GM12878 (cell line): Measurements from ENCODE around the gene MSH4. TPM values are rescaled to one million over a fixed set of nuclear protein-coding genes. Genes with fewer than 3 reads are reported as not detected.
A peak's percentile ranks its signal among the peaks of the same experiment; 100 is the strongest.

ENCODE experiments used
- ATAC-seq: fragments of 200-7000 bp; cut with Tn5 transposase; 3 replicates; pipeline ENCODE4 v1.9.1; 2020; ENCODE audit warnings: mild to moderate bottlenecking, moderate library complexity
- BruUV-seq: library from RNA; stranded (reverse); fragments of 400-500 nt; replicated peaks from 2 replicates; lab custom pipeline; 2021; lab: Mats Ljungman, UMichigan
- CTCF ChIA-PET: fragments of 300-600 bp; sonication (Branson Sonifier 250); formaldehyde crosslinking; extraction: SDS; loops from one replicate; lab custom pipeline; 2021; ENCODE audit warnings: inconsistent platforms; lab: Yijun Ruan, JAX
- POLR2A ChIA-PET: fragments of 350-600 bp; formaldehyde crosslinking; extraction: SDS; loops from one replicate; lab custom pipeline; 2021; ENCODE audit warnings: inconsistent platforms; lab: Charles Lee
- RAD21 ChIA-PET: fragments of 300-600 bp; sonication (Branson Sonifier 250); formaldehyde crosslinking; loops from one replicate; lab custom pipeline; 2023; ENCODE audit warnings: antibody characterized with exemption; ENCODE audit not compliant: unreplicated experiment; lab: Charles Lee
- SMC1A ChIA-PET: fragments of 300-600 bp; sonication (Branson Sonifier 250); formaldehyde crosslinking; loops from one replicate; lab custom pipeline; 2023; ENCODE audit not compliant: unreplicated experiment, uncharacterized antibody; lab: Charles Lee
- DNase-seq: peaks from one replicate; pipeline ENCODE4 v3.0.0-alpha.2; 2011; ENCODE audit warnings: low read depth, low spot score
- FAIRE-seq: peaks from 3 replicates; lab custom pipeline; 2011; peaks lifted over from hg19 to GRCh38; lab: Jason Lieb, UNC
- H2AFZ ChIP-seq: 2 replicates; pipeline ENCODE4 v1.6.0; 2011; ENCODE audit warnings: low read depth, low read length, control low read depth; ENCODE audit not compliant: control insufficient read depth
- H3K27ac ChIP-seq: 2 replicates; pipeline ENCODE4 v1.5.1; 2011; ENCODE audit warnings: control low read depth; ENCODE audit not compliant: control insufficient read depth, insufficient read depth
- H3K27me3 ChIP-seq, 2 experiments: replicated peaks in 1 of 2; 2 replicates each; pipeline versions ENCODE4 v1.6.0 to v1.6.1; 2011; ENCODE audit warnings: low read length in 1 of 2; ENCODE audit not compliant: control insufficient read depth in 2 of 2, insufficient read depth in 2 of 2
- H3K36me3 ChIP-seq, 2 experiments: 2 replicates each; pipeline ENCODE4 v1.5.1; 2011; ENCODE audit warnings: low read length in 1 of 2; ENCODE audit not compliant: control insufficient read depth in 2 of 2, insufficient read depth in 2 of 2
- H3K4me1 ChIP-seq: 2 replicates; pipeline ENCODE4 v1.6.1; 2011; ENCODE audit warnings: mild to moderate bottlenecking, low read length, moderate library complexity, mixed read lengths; ENCODE audit not compliant: control insufficient read depth, insufficient read depth
- H3K4me2 ChIP-seq: 2 replicates; pipeline ENCODE4 v1.6.0; 2011; ENCODE audit warnings: control low read depth; ENCODE audit not compliant: control insufficient read depth, insufficient read depth
- H3K4me3 ChIP-seq: fragments of 200-600 bp; sonication (generic); 2 replicates; pipeline ENCODE4 v1.5.1; 2016
- H3K79me2 ChIP-seq: 2 replicates; pipeline ENCODE4 v1.6.0; 2011; ENCODE audit warnings: low read length; ENCODE audit not compliant: control insufficient read depth, insufficient read depth
- H3K9ac ChIP-seq: 2 replicates; pipeline ENCODE4 v1.8.0; 2011; ENCODE audit warnings: low read length, control low read depth, mixed read lengths; ENCODE audit not compliant: control insufficient read depth, insufficient read depth
- H3K9me3 ChIP-seq: replicated peaks from 3 replicates; pipeline ENCODE4 v1.5.1; 2011; ENCODE audit warnings: mild to moderate bottlenecking, low read length; ENCODE audit not compliant: control insufficient read depth, insufficient read depth
- H4K20me1 ChIP-seq: 2 replicates; pipeline ENCODE4 v1.6.0; 2011; ENCODE audit not compliant: control insufficient read depth, insufficient read depth
- CHD1 ChIP-seq: IDR thresholded peaks from 2 replicates; pipeline ENCODE4 v1.6.1; 2012; ENCODE audit warnings: low read depth, low read length, improper control_type of control experiment
- CREM ChIP-seq: IDR thresholded peaks from 2 replicates; pipeline ENCODE4 v1.6.1; 2014; ENCODE audit warnings: antibody characterized with exemption, low read depth
- NRF1 ChIP-seq: conservative IDR thresholded peaks from 2 replicates; pipeline ENCODE4 v1.6.1; 2011; ENCODE audit warnings: mild to moderate bottlenecking, low read depth, low read length, improper control_type of control experiment
- PML ChIP-seq: IDR thresholded peaks from 2 replicates; pipeline ENCODE4 v1.6.1; 2012; ENCODE audit warnings: low read length, inconsistent platforms
- RCOR1 ChIP-seq: conservative IDR thresholded peaks from 2 replicates; pipeline ENCODE4 v1.6.1; 2012; ENCODE audit warnings: low read depth, low read length, improper control_type of control experiment
- SMARCA5 ChIP-seq: fragments of 450-650 bp; IDR thresholded peaks from 2 replicates; pipeline ENCODE4 v1.6.1; 2017; ENCODE audit warnings: mild to moderate bottlenecking
- ZNF207 ChIP-seq: fragments of 450-650 bp; IDR thresholded peaks from 2 replicates; pipeline ENCODE4 v1.6.1; 2014; ENCODE audit warnings: antibody characterized with exemption, mild to moderate bottlenecking, borderline replicate concordance
- WGBS: methylation state at CpG from one replicate; pipeline ENCODE4 v1.1.6; 2016; ENCODE audit warnings: low lambda C conversion rate; ENCODE audit not compliant: insufficient replicate concordance, insufficient coverage; ENCODE audit errors: missing lambda C conversion rate; 5-methylcytosine and 5-hydroxymethylcytosine counted together
- in situ Hi-C: fragments of 300-500 bp; cut with MboI; formaldehyde crosslinking; loops from 9 replicates; pipeline ENCODE4 v1.14.3; 2018; ENCODE audit warnings: mixed read lengths
- intact Hi-C: fragments of 100-400 bp; cut with micrococcal nuclease; formaldehyde crosslinking; loops from one replicate; pipeline ENCODE4 v1.14.2; 2022; ENCODE audit not compliant: unreplicated experiment
- polyA plus RNA-seq, 11 experiments: library from polyadenylated mRNA; depleted of rRNA in 4 of 11; unstranded in 6 of 11; stranded (reverse) in 5 of 11; fragments of >200 nt; fragmentation: Nextera tagmentation in 4 of 11; fragmentation: Illumina TruSeq in 1 of 11; extraction: Ambion mirVana in 4 of 11; extraction: Trizol in 1 of 11; gene quantifications; 1 replicate in 1 of 11; 2 replicates in 10 of 11; pipeline versions ENCODE4 v1.2.1 to v1.2.3, GENCODE V29; 2011 to 2016; ENCODE audit warnings: inconsistent platforms in 2 of 11, missing spikeins in 2 of 11, low read depth in 1 of 11
- total RNA-seq, 4 experiments: library from RNA; depleted of rRNA in 3 of 4; stranded (reverse); fragments of >200 nt in 3 of 4; fragmentation: Illumina TruSeq in 1 of 4; extraction: Trizol in 1 of 4; gene quantifications; 2 replicates each; pipeline versions ENCODE4 v1.2.1 to v1.2.3, GENCODE V29; 2013 to 2021
- TF ChIP-seq, protein P1 (sequence below): fragments of 450-650 bp; IDR thresholded peaks from 2 replicates; pipeline ENCODE4 v1.6.1; 2017; ENCODE audit warnings: borderline replicate concordance
- TF ChIP-seq, protein P2 (sequence below): fragments of 450-650 bp; conservative IDR thresholded peaks from 2 replicates; pipeline ENCODE4 v1.6.1; 2017; ENCODE audit warnings: mild to moderate bottlenecking, moderate library complexity
- TF ChIP-seq, protein P3 (sequence below): fragments of 450-650 bp; formaldehyde crosslinking; IDR thresholded peaks from 2 replicates; pipeline ENCODE4 v1.4.0; 2022; ENCODE audit warnings: mild to moderate bottlenecking, moderate library complexity
- TF ChIP-seq, protein P4 (sequence below): fragments of 450-650 bp; IDR thresholded peaks from 2 replicates; pipeline ENCODE4 v1.6.1; 2018; ENCODE audit warnings: mild to moderate bottlenecking, low read depth, moderate library complexity; ENCODE audit not compliant: partially characterized antibody

MSH4 gene
- total and polyA plus RNA-seq, 10 of the 15 experiments (the other 5 are each of a cell fraction or from before 2014, with no cell fraction given), result 0.04 to 0.34 (median 0.09) TPM; not detected in 3

DNA sequence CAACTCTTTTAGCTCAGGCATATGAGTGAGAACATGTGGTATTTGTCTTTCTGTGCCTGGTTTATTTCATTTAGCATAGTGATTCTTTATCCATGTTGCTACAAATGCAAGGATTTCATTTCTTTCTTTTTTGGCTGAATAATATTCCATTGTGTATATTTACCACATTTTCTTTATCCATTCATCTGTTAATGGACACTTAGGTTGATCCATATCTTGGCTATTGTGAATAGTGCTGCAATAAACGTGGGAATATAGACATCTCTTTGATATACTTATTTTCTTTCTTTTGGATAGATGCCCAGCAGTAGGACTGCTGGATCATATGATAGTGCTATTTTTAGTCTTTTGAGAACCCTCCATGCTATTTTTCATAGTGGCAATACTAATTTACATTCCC lies 104.7 kb downstream of the MSH4 start:
- POLR2A ChIA-PET, result no interaction called here
- WGBS, result 7% methylated on average over 1 of the region's 1 CpG
- Histone ChIP-seq H3K79me2 (no peaks in the 10 kb centered on the region), H3K4me1 (no peaks in the 10 kb centered on the region), H3K9me3 (no peaks in the 10 kb centered on the region), H3K4me3 (no peak overlapping the region), H4K20me1 (no peaks in the 10 kb centered on the region), H3K4me2 (no peak overlapping the region), H2AFZ (no peak overlapping the region), H3K27ac (no peak overlapping the region), H3K27me3 (no peaks in the 10 kb centered on the region), H3K9ac (no peak overlapping the region), H3K36me3 (no peaks in the 10 kb centered on the region)
- in situ Hi-C loops, result loop anchor here (25.0 kb wide), 1 partner anchor 1236 kb away; no protein-coding TSS in a partner anchor
- no peak for DNase-seq
- CTCF ChIA-PET, result no interaction called here
- peak; percentile 41 for FAIRE-seq
- BruUV-seq, result no TSS peak
- RAD21 ChIA-PET, result interaction anchor here (0.8 kb wide), 1 partner anchor 88 kb away, joined by 3 read pairs; no protein-coding TSS in a partner anchor
- SMC1A ChIA-PET, result interaction anchor here (0.6 kb wide), 1 partner anchor 10 kb away, joined by 3 read pairs; no protein-coding TSS in a partner anchor
- ATAC-seq, result no peak
- intact Hi-C loops, result loop anchor here (10.0 kb wide), 1 partner anchor 1223 kb away; no protein-coding TSS in a partner anchor
- TF ChIP-seq CHD1 (no peak), CREM (no peak), ZNF207 (no peak), RCOR1 (no peak), NRF1 (no peak), SMARCA5 (no peak), PML (no peak)
- TF ChIP-seq, protein P1, sequence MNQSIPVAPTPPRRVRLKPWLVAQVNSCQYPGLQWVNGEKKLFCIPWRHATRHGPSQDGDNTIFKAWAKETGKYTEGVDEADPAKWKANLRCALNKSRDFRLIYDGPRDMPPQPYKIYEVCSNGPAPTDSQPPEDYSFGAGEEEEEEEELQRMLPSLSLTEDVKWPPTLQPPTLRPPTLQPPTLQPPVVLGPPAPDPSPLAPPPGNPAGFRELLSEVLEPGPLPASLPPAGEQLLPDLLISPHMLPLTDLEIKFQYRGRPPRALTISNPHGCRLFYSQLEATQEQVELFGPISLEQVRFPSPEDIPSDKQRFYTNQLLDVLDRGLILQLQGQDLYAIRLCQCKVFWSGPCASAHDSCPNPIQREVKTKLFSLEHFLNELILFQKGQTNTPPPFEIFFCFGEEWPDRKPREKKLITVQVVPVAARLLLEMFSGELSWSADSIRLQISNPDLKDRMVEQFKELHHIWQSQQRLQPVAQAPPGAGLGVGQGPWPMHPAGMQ, result no peak
- TF ChIP-seq, protein P2, sequence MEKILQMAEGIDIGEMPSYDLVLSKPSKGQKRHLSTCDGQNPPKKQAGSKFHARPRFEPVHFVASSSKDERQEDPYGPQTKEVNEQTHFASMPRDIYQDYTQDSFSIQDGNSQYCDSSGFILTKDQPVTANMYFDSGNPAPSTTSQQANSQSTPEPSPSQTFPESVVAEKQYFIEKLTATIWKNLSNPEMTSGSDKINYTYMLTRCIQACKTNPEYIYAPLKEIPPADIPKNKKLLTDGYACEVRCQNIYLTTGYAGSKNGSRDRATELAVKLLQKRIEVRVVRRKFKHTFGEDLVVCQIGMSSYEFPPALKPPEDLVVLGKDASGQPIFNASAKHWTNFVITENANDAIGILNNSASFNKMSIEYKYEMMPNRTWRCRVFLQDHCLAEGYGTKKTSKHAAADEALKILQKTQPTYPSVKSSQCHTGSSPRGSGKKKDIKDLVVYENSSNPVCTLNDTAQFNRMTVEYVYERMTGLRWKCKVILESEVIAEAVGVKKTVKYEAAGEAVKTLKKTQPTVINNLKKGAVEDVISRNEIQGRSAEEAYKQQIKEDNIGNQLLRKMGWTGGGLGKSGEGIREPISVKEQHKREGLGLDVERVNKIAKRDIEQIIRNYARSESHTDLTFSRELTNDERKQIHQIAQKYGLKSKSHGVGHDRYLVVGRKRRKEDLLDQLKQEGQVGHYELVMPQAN, result no peak
- TF ChIP-seq, protein P3, sequence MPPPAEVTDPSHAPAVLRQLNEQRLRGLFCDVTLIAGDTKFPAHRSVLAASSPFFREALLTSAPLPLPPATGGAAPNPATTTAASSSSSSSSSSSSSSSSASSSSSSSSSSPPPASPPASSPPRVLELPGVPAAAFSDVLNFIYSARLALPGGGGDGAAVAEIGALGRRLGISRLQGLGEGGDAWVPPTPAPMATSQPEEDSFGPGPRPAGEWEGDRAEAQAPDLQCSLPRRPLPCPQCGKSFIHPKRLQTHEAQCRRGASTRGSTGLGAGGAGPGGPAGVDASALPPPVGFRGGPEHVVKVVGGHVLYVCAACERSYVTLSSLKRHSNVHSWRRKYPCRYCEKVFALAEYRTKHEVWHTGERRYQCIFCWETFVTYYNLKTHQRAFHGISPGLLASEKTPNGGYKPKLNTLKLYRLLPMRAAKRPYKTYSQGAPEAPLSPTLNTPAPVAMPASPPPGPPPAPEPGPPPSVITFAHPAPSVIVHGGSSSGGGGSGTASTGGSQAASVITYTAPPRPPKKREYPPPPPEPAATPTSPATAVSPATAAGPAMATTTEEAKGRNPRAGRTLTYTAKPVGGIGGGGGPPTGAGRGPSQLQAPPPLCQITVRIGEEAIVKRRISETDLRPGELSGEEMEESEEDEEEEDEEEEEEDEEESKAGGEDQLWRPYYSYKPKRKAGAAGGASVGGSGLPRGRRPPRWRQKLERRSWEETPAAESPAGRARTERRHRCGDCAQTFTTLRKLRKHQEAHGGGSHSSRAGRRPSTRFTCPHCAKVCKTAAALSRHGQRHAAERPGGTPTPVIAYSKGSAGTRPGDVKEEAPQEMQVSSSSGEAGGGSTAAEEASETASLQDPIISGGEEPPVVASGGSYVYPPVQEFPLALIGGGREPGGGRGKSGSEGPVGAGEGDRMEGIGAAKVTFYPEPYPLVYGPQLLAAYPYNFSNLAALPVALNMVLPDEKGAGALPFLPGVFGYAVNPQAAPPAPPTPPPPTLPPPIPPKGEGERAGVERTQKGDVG (CRISPR knock-in tag), result no peak
- TF ChIP-seq, protein P4, sequence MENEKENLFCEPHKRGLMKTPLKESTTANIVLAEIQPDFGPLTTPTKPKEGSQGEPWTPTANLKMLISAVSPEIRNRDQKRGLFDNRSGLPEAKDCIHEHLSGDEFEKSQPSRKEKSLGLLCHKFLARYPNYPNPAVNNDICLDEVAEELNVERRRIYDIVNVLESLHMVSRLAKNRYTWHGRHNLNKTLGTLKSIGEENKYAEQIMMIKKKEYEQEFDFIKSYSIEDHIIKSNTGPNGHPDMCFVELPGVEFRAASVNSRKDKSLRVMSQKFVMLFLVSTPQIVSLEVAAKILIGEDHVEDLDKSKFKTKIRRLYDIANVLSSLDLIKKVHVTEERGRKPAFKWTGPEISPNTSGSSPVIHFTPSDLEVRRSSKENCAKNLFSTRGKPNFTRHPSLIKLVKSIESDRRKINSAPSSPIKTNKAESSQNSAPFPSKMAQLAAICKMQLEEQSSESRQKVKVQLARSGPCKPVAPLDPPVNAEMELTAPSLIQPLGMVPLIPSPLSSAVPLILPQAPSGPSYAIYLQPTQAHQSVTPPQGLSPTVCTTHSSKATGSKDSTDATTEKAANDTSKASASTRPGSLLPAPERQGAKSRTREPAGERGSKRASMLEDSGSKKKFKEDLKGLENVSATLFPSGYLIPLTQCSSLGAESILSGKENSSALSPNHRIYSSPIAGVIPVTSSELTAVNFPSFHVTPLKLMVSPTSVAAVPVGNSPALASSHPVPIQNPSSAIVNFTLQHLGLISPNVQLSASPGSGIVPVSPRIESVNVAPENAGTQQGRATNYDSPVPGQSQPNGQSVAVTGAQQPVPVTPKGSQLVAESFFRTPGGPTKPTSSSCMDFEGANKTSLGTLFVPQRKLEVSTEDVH, result no peak
